MM.1S (cell line): ENCODE measurements around the gene GSTM4.

Experiments used
- EZH2 ChIP-seq: fragments of 300-600 bp; sonication (generic); optimal IDR thresholded peaks from 2 replicates; pipeline ENCODE3; 2017; ENCODE audit warnings: low read depth, mild to moderate bottlenecking, antibody characterized with exemption, low read length, mixed read lengths
- TF ChIP-seq, protein P1 (sequence below): fragments of 300-600 bp; sonication (generic); IDR thresholded peaks from 2 replicates; pipeline ENCODE4 v1.5.1; 2016; ENCODE audit warnings: antibody characterized with exemption, low read length, mixed read lengths

DNA sequence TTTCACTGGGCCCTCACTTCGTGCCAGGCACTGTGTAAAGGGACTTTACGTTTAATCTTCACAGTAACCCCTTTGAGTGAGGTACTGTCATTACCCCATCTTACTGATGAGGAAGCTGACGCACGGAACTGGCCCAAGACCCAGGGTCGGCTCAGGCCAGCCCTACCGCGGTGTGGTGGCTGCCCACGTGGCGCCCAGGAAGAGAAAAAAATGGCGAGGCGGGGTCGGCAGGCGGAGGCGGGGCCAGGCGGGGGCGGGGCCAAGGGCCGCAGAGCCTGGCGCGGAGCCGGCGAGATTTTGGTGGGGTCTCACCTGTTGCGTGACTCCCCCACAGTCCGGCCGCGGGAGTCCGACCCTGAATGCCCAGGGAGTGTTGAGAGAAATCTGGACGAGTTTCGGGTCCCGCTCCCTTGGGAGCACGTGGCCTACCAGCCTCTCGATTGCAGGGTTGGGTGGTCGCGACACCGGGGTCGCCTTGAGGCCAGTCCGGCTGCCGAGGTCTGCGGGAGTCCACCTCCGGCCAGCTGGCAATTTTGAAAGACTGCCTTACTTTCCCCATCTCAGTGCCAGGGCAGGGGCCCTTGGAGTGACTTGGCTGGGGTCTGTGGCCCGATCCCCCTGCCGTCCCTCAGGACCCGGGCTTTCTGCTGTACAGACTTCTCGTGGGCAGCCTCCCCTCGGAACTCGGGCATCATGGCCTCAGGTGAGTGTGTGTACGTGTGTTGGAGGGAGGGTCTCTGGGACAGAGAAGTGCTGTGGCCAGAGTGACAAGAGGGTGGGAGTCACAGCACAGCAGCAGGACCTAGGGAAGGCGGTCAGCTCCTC, 36.1 kb upstream of the GSTM4 start, which contains the start of the genes AMPD2 and GNAT2:
- TF ChIP-seq, protein P1, sequence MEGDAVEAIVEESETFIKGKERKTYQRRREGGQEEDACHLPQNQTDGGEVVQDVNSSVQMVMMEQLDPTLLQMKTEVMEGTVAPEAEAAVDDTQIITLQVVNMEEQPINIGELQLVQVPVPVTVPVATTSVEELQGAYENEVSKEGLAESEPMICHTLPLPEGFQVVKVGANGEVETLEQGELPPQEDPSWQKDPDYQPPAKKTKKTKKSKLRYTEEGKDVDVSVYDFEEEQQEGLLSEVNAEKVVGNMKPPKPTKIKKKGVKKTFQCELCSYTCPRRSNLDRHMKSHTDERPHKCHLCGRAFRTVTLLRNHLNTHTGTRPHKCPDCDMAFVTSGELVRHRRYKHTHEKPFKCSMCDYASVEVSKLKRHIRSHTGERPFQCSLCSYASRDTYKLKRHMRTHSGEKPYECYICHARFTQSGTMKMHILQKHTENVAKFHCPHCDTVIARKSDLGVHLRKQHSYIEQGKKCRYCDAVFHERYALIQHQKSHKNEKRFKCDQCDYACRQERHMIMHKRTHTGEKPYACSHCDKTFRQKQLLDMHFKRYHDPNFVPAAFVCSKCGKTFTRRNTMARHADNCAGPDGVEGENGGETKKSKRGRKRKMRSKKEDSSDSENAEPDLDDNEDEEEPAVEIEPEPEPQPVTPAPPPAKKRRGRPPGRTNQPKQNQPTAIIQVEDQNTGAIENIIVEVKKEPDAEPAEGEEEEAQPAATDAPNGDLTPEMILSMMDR: no peak
- no peak for TF ChIP-seq EZH2
